GM18873 (cell line): ENCODE results near the gene APBB3.
"Not testable (repeated sequence)": the region's sequence is repeated elsewhere in the genome, so short reads cannot be mapped to it uniquely, and the experiment has no call there.

Source experiments
- ATAC-seq: cut with Tn5 transposase; IDR thresholded peaks from one replicate; pipeline ENCODE4 v1.9.1; 2021; ENCODE audit warnings: mild to moderate bottlenecking, moderate library complexity, moderate number of reproducible peaks; ENCODE audit not compliant: unreplicated experiment, low FRiP score

APBB3 gene

GRCh38 chr5:140564196-140565023 is at the start of gene APBB3, which contains the start of gene SLC35A4:
APBB3 (minus strand) TSS chr5:140564598; CDS start chr5:140564245, 353 bp downstream.
SLC35A4 (plus strand) TSS chr5:140564828; CDS start chr5:140567170, 2,342 bp downstream.
- peak; percentile 84 for ATAC-seq

- no peak for ATAC-seq
Measured at GRCh38 chr5:140611020-140611521, 46.7 kb upstream of the APBB3 start.

- ATAC-seq, result no peak
Measured at GRCh38 chr5:140609126-140609525, 44.7 kb upstream of the APBB3 start.

- no peak for ATAC-seq
Measured at GRCh38 chr5:140608722-140609121, 44.3 kb upstream of the APBB3 start.

GRCh38 chr5:140607031-140607430 is 42.6 kb upstream of the APBB3 start:
- no peak for ATAC-seq

GRCh38 chr5:140605879-140606278 is 41.5 kb upstream of the APBB3 start:
- no peak for ATAC-seq

GRCh38 chr5:140603734-140604133 is 39.3 kb upstream of the APBB3 start:
- ATAC-seq, result no peak

GRCh38 chr5:140603446-140603698 is 39.0 kb upstream of the APBB3 start:
- not testable (repeated sequence) for ATAC-seq

- no peak for ATAC-seq
Measured at GRCh38 chr5:140602147-140602546, 37.7 kb upstream of the APBB3 start.

GRCh38 chr5:140600096-140600495 is 35.7 kb upstream of the APBB3 start:
- ATAC-seq, result no peak

- ATAC-seq, result no peak
Measured at GRCh38 chr5:140598836-140599235, 34.4 kb upstream of the APBB3 start.

- ATAC-seq, result no peak
Measured at GRCh38 chr5:140596321-140596741, 31.9 kb upstream of the APBB3 start.

GRCh38 chr5:140595538-140596300 is 31.3 kb upstream of the APBB3 start:
- ATAC-seq, result no peak

GRCh38 chr5:140594169-140594568 is 29.8 kb upstream of the APBB3 start:
- ATAC-seq, result no peak

- not testable (repeated sequence) for ATAC-seq
Measured at GRCh38 chr5:140593070-140593469, 28.7 kb upstream of the APBB3 start.

- ATAC-seq, result no peak
Measured at GRCh38 chr5:140591747-140592372, 27.5 kb upstream of the APBB3 start.

- ATAC-seq, result no peak
Measured at GRCh38 chr5:140590861-140591260, 26.5 kb upstream of the APBB3 start.

- ATAC-seq, result no peak
Measured at GRCh38 chr5:140588311-140589070, 24.1 kb upstream of the APBB3 start.

GRCh38 chr5:140587495-140587894 is 23.1 kb upstream of the APBB3 start:
- no peak for ATAC-seq

GRCh38 chr5:140579188-140579747 is 14.9 kb upstream of the APBB3 start:
- not testable (repeated sequence) for ATAC-seq
